ENCODE results near the gene FBXL19. TPM values are rescaled to one million over a fixed set of nuclear protein-coding genes. Genes with fewer than 3 reads are reported as not detected.
A peak's percentile ranks its signal among the peaks of the same experiment; 100 is the strongest.

The FBXL19 gene
- total RNA-seq, 1 donor from 2014 or later, result 7.9 TPM

- DNase-seq (ENCODE audit: low read depth) (no peak), FAIRE-seq (peak; percentile 23)
- no peaks in the 10 kb centered on the region for H3K27me3 ChIP-seq (ENCODE audit: control insufficient read depth, insufficient read depth, low read length)
- peaks cover 17% of the 10 kb centered on the region for H3K36me3 ChIP-seq (ENCODE audit: control insufficient read depth, insufficient read depth, low read length)
- no peak for TF ChIP-seq CTCF (IDR thresholded peaks at IDR 0.05; ENCODE audit: insufficient read depth, low read length, severe bottlenecking)
- no peak overlapping the region for H3K4me3 ChIP-seq (ENCODE audit: low read depth, low read length)
Measured at GRCh38 chr16:30925995-30926811, 2.8 kb downstream of the FBXL19 start.

- DNase-seq (ENCODE audit: low read depth) (no peak), FAIRE-seq (no peak)
- Histone ChIP-seq H3K27me3 (ENCODE audit: control insufficient read depth, insufficient read depth, low read length) (no peaks in the 10 kb centered on the region), H3K36me3 (ENCODE audit: control insufficient read depth, insufficient read depth, low read length) (peaks cover 21% of the 10 kb centered on the region), H3K4me3 (ENCODE audit: low read depth, low read length) (no peak overlapping the region)
- TF ChIP-seq CTCF (IDR thresholded peaks at IDR 0.05; ENCODE audit: insufficient read depth, low read length, severe bottlenecking), result no peak
Measured at GRCh38 chr16:30926937-30927788, 3.8 kb downstream of the FBXL19 start.

GRCh38 chr16:30927789-30928378, 4.5 kb downstream of the FBXL19 start:
- H3K36me3 ChIP-seq (ENCODE audit: control insufficient read depth, insufficient read depth, low read length), result peaks cover 25% of the 10 kb centered on the region
- peak; percentile 51 for DNase-seq (ENCODE audit: low read depth)
- no peak for TF ChIP-seq CTCF (IDR thresholded peaks at IDR 0.05; ENCODE audit: insufficient read depth, low read length, severe bottlenecking)
- H3K4me3 ChIP-seq (ENCODE audit: low read depth, low read length), result no peak overlapping the region
- H3K27me3 ChIP-seq (ENCODE audit: control insufficient read depth, insufficient read depth, low read length), result no peaks in the 10 kb centered on the region
- no peak for FAIRE-seq

- no peak for DNase-seq (ENCODE audit: low read depth)
- TF ChIP-seq CTCF (IDR thresholded peaks at IDR 0.05; ENCODE audit: insufficient read depth, low read length, severe bottlenecking), result no peak
- no peak for FAIRE-seq
- no peak overlapping the region for H3K4me3 ChIP-seq (ENCODE audit: low read depth, low read length)
- peaks cover 25% of the 10 kb centered on the region for H3K36me3 ChIP-seq (ENCODE audit: control insufficient read depth, insufficient read depth, low read length)
- H3K27me3 ChIP-seq (ENCODE audit: control insufficient read depth, insufficient read depth, low read length), result no peaks in the 10 kb centered on the region
Measured at GRCh38 chr16:30928390-30928789, 5.0 kb downstream of the FBXL19 start.

GRCh38 chr16:30929167-30929566, 5.8 kb downstream of the FBXL19 start:
- H3K4me3 ChIP-seq (ENCODE audit: low read depth, low read length), result no peak overlapping the region
- no peak for TF ChIP-seq CTCF (IDR thresholded peaks at IDR 0.05; ENCODE audit: insufficient read depth, low read length, severe bottlenecking)
- no peaks in the 10 kb centered on the region for H3K27me3 ChIP-seq (ENCODE audit: control insufficient read depth, insufficient read depth, low read length)
- DNase-seq (ENCODE audit: low read depth) (no peak), FAIRE-seq (no peak)
- H3K36me3 ChIP-seq (ENCODE audit: control insufficient read depth, insufficient read depth, low read length), result peaks cover 25% of the 10 kb centered on the region

All from bronchial epithelial cell (primary cell).